IMR-90 (cell line): ENCODE measurements around the gene TMCC1. TPM values are rescaled to one million over a fixed set of nuclear protein-coding genes. Genes with fewer than 3 reads are reported as not detected.

Experiments
- ATAC-seq: fragments of 200-7000 bp; cut with Tn5 transposase; 2 replicates; pipeline ENCODE4 v1.9.1; 2020; ENCODE audit warnings: low read depth, mild to moderate bottlenecking, moderate library complexity
- BruUV-seq: library from RNA; stranded (reverse); fragments of 400-500 nt; replicated peaks from 2 replicates; lab custom pipeline; 2021; lab: Mats Ljungman, UMichigan
- CTCF ChIA-PET: fragments of 300-600 bp; formaldehyde crosslinking; extraction: SDS; loops from one replicate; lab custom pipeline; 2021; ENCODE audit warnings: antibody characterized with exemption; lab: Yijun Ruan, JAX
- POLR2A ChIA-PET: fragments of 300-600 bp; sonication (Branson Sonifier 250); formaldehyde crosslinking; loops from one replicate; lab custom pipeline; 2022; ENCODE audit warnings: antibody characterized with exemption; ENCODE audit not compliant: unreplicated experiment; lab: Charles Lee
- DNase-seq: peaks from one replicate; pipeline ENCODE4 v3.0.0; 2013
- H2AFZ ChIP-seq: replicated peaks from 2 replicates; pipeline ENCODE3; 2013; ENCODE audit warnings: low read length, mild to moderate bottlenecking; ENCODE audit not compliant: poor library complexity
- H2AK5ac ChIP-seq: 2 replicates; pipeline ENCODE4 v1.6.1; 2013; ENCODE audit warnings: low read depth, low read length, inconsistent platforms
- H2AK9ac ChIP-seq: replicated peaks from 2 replicates; pipeline ENCODE3; 2013; ENCODE audit warnings: mild to moderate bottlenecking, low read depth, low read length, moderate library complexity; ENCODE audit not compliant: poor library complexity
- H2BK120ac ChIP-seq: 2 replicates; pipeline ENCODE4 v1.6.1; 2013; ENCODE audit warnings: low read depth, low read length, inconsistent platforms
- H2BK15ac ChIP-seq: 3 replicates; pipeline ENCODE4 v1.6.1; 2013; ENCODE audit warnings: low read depth, low read length, inconsistent platforms
- H2BK20ac ChIP-seq: 2 replicates; pipeline ENCODE4 v1.6.1; 2013; ENCODE audit warnings: low read depth, mild to moderate bottlenecking, inconsistent platforms, low read length, moderate library complexity
- H2BK5ac ChIP-seq: 2 replicates; pipeline ENCODE4 v1.6.1; 2013; ENCODE audit warnings: mild to moderate bottlenecking, low read depth, low read length, inconsistent platforms; ENCODE audit not compliant: poor library complexity, severe bottlenecking
- H3K14ac ChIP-seq: replicated peaks from 2 replicates; pipeline ENCODE4 v1.6.1; 2013; ENCODE audit warnings: low read depth, low read length, inconsistent platforms
- H3K18ac ChIP-seq: 2 replicates; pipeline ENCODE4 v1.6.1; 2013; ENCODE audit warnings: low read depth, low read length, control low read depth
- H3K23ac ChIP-seq: 2 replicates; pipeline ENCODE4 v1.6.1; 2013; ENCODE audit warnings: low read depth, low read length, inconsistent platforms
- H3K27ac ChIP-seq: 2 replicates; pipeline ENCODE4 v1.5.1; 2013; ENCODE audit warnings: mild to moderate bottlenecking, control low read depth, low read length; ENCODE audit not compliant: insufficient read depth
- H3K27me3 ChIP-seq: 2 replicates; pipeline ENCODE4 v1.6.1; 2013; ENCODE audit warnings: low read length; ENCODE audit not compliant: control insufficient read depth, insufficient read depth
- H3K36me3 ChIP-seq: 2 replicates; pipeline ENCODE4 v1.6.1; 2013; ENCODE audit warnings: low read length, mixed read lengths; ENCODE audit not compliant: control insufficient read depth, insufficient read depth
- H3K4ac ChIP-seq: 2 replicates; pipeline ENCODE4 v1.6.1; 2013; ENCODE audit warnings: low read depth, low read length, inconsistent platforms
- H3K4me1 ChIP-seq: 2 replicates; pipeline ENCODE4 v1.6.1; 2013; ENCODE audit warnings: low read length, mixed read lengths; ENCODE audit not compliant: control insufficient read depth, insufficient read depth
- H3K4me2 ChIP-seq: 2 replicates; pipeline ENCODE4 v1.6.1; 2013; ENCODE audit warnings: low read depth, mild to moderate bottlenecking, control low read depth, low read length, moderate library complexity
- H3K4me3 ChIP-seq: 2 replicates; pipeline ENCODE4 v1.5.1; 2013; ENCODE audit warnings: low read depth, mild to moderate bottlenecking, control low read depth, low read length, moderate library complexity; ENCODE audit not compliant: insufficient read depth
- H3K56ac ChIP-seq: 2 replicates; pipeline ENCODE4 v1.6.1; 2013; ENCODE audit warnings: low read length, inconsistent platforms; ENCODE audit not compliant: insufficient read depth; ENCODE audit errors: extremely low read depth
- H3K79me1 ChIP-seq, 2 experiments: 2 replicates each; pipeline ENCODE4 v1.6.1; 2013; ENCODE audit warnings: low read length in 2 of 2, inconsistent platforms in 1 of 2, low read depth in 1 of 2
- H3K9ac ChIP-seq: 2 replicates; pipeline ENCODE4 v1.6.1; 2013; ENCODE audit warnings: low read depth, low read length, control low read depth
- H3K9me1 ChIP-seq: 2 replicates; pipeline ENCODE4 v1.6.1; 2013; ENCODE audit warnings: low read length, inconsistent platforms; ENCODE audit not compliant: insufficient read depth
- H3K9me3 ChIP-seq: 2 replicates; pipeline ENCODE4 v1.6.1; 2013; ENCODE audit warnings: low read length; ENCODE audit not compliant: control insufficient read depth, insufficient read depth
- H4K20me1 ChIP-seq: 2 replicates; pipeline ENCODE4 v1.6.1; 2013; ENCODE audit warnings: low read length, inconsistent platforms; ENCODE audit not compliant: insufficient read depth
- H4K5ac ChIP-seq: 2 replicates; pipeline ENCODE4 v1.6.1; 2013; ENCODE audit warnings: mild to moderate bottlenecking, low read depth, low read length, control low read depth
- H4K8ac ChIP-seq, 2 experiments: 2 replicates each; pipeline ENCODE4 v1.6.1; 2013; ENCODE audit warnings: low read depth in 2 of 2, low read length in 2 of 2, control low read depth in 1 of 2, inconsistent platforms in 1 of 2
- H4K91ac ChIP-seq: 2 replicates; pipeline ENCODE4 v1.6.1; 2013; ENCODE audit warnings: low read depth, low read length, inconsistent platforms; ENCODE audit not compliant: insufficient read depth
- BHLHE40 ChIP-seq: fragments of 150-350 bp; IDR thresholded peaks from 2 replicates; pipeline ENCODE4 v1.6.1; 2016; ENCODE audit warnings: mild to moderate bottlenecking, low read depth, low read length
- CHD1 ChIP-seq: IDR thresholded peaks from 2 replicates; pipeline ENCODE4 v1.6.1; 2012; ENCODE audit warnings: low read depth, low read length, improper control_type of control experiment
- FOS ChIP-seq: fragments of 150-350 bp; IDR thresholded peaks from 2 replicates; pipeline ENCODE4 v1.6.1; 2016; ENCODE audit warnings: low read depth, low read length
- MAFK ChIP-seq: IDR thresholded peaks from 2 replicates; pipeline ENCODE4 v1.6.1; 2012; ENCODE audit warnings: low read depth, low read length, improper control_type of control experiment
- MAZ ChIP-seq: IDR thresholded peaks from 2 replicates; pipeline ENCODE4 v1.6.1; 2012; ENCODE audit warnings: low read depth, mild to moderate bottlenecking, low read length, improper control_type of control experiment, moderate library complexity, borderline replicate concordance
- NFE2L2 ChIP-seq: fragments of 150-350 bp; IDR thresholded peaks from 2 replicates; pipeline ENCODE4 v1.6.1; 2016; ENCODE audit warnings: low read depth, mild to moderate bottlenecking, low read length
- POLR2A ChIP-seq: IDR thresholded peaks from 2 replicates; pipeline ENCODE4 v1.6.1; 2012; ENCODE audit warnings: mild to moderate bottlenecking, low read depth, low read length
- RAD21 ChIP-seq: IDR thresholded peaks from 2 replicates; pipeline ENCODE4 v1.6.1; 2012; ENCODE audit warnings: low read length, improper control_type of control experiment
- RCOR1 ChIP-seq: IDR thresholded peaks from 2 replicates; pipeline ENCODE4 v1.6.1; 2012; ENCODE audit warnings: mild to moderate bottlenecking, low read length, improper control_type of control experiment; ENCODE audit not compliant: insufficient replicate concordance
- RFX5 ChIP-seq: IDR thresholded peaks from 2 replicates; pipeline ENCODE4 v1.8.0; 2012; ENCODE audit warnings: low read depth, mild to moderate bottlenecking, low read length, moderate library complexity
- WGBS, 2 experiments: methylation state at CpG; one replicate each; pipeline versions ENCODE4 v1.1.5 to v1.1.7; 2013; ENCODE audit warnings: missing lambda C conversion rate in 2 of 2; ENCODE audit not compliant: insufficient read length in 1 of 2; ENCODE audit errors: extremely low coverage in 2 of 2; 5-methylcytosine and 5-hydroxymethylcytosine counted together
- dilution Hi-C: fragments of 300-500 bp; cut with HindIII; formaldehyde crosslinking; loops from one replicate; pipeline ENCODE4 v1.14.3; 2018; ENCODE audit warnings: low sequenced_read_pairs; ENCODE audit not compliant: unreplicated experiment
- in situ Hi-C: fragments of 300-500 bp; cut with MboI; formaldehyde crosslinking; loops from 3 replicates; pipeline ENCODE4 v1.14.3; 2019; ENCODE audit warnings: low sequenced_read_pairs, inconsistent platforms, mixed read lengths
- intact Hi-C: fragments of 100-400 bp; cut with micrococcal nuclease; formaldehyde crosslinking; loops from 2 replicates; pipeline ENCODE4 v1.10.0; 2022
- polyA plus RNA-seq, 3 experiments: library from polyadenylated mRNA; depleted of rRNA; stranded (reverse); fragments of >200 nt; gene quantifications; 2 replicates each; pipeline ENCODE4 v1.2.3, GENCODE V29; 2012; ENCODE audit warnings: low replicate concordance in 1 of 3
- total RNA-seq: library from RNA; depleted of rRNA; stranded (reverse); fragments of >200 nt; gene quantifications from 2 replicates; pipeline ENCODE4 v1.2.3, GENCODE V29; 2012
- TF ChIP-seq, protein P1 (sequence below): fragments of 150-350 bp; IDR thresholded peaks from 2 replicates; pipeline ENCODE4 v1.6.1; 2016; ENCODE audit warnings: low read depth, mild to moderate bottlenecking, low read length, moderate library complexity, borderline replicate concordance
- TF ChIP-seq, protein P2 (sequence below): conservative IDR thresholded peaks from 2 replicates; pipeline ENCODE4 v1.5.1; 2012; ENCODE audit warnings: mild to moderate bottlenecking, low read depth, low read length, improper control_type of control experiment
- TF ChIP-seq, protein P3 (sequence below): fragments of 150-350 bp; IDR thresholded peaks from 2 replicates; pipeline ENCODE4 v1.6.1; 2017; ENCODE audit warnings: mild to moderate bottlenecking, antibody characterized with exemption, low read length, low read depth

The TMCC1 gene
- total and polyA plus RNA-seq, 2 of the 4 experiments (the other 2 are of a cell fraction) = 5.0 to 7.3 TPM

DNA sequence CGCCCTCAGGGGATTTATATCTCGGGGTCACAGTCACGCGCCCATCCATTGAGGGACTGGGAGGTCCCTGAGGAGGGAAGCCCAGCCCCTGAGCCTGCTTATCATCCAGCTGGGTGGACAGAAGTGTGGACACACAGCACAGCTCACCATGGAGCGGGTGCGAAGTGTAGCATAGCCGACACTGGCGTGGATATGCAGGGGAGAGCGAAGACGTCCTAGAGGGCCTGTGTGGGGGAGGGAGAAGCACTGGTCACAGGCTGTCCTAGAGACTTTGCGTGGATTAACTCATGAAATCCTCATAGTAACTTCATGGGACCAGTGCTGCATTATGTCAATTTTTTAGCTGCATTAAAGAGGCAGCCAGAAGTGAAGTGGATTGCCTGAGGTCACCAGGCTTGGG, 261.0 kb downstream of the TMCC1 start:
- ATAC-seq (no peak), DNase-seq (no peak)
- 97% methylated on average over 5 of the region's 11 CpGs; no CpG with 5 or more reads in 1 of the 2 experiments for WGBS, 2 experiments
- Histone ChIP-seq H3K4me3 (no peak overlapping the region), H3K27ac (no peak overlapping the region), H3K36me3 (no peaks in the 10 kb centered on the region), H4K5ac (no peak overlapping the region), H4K91ac (no peak overlapping the region), H3K4me1 (peaks cover under 1% of the 10 kb centered on the region), H3K56ac (no peak overlapping the region), H3K4ac (no peak overlapping the region), H2BK5ac (no peak overlapping the region), H2BK120ac (no peak overlapping the region), H3K9ac (no peak overlapping the region), H2AFZ (no peak overlapping the region), H3K18ac (no peak overlapping the region), H3K23ac (no peak overlapping the region), H4K20me1 (no peaks in the 10 kb centered on the region), H2AK5ac (no peak overlapping the region), H3K27me3 (no peaks in the 10 kb centered on the region), H2BK15ac (no peak overlapping the region), H3K9me3 (peaks cover 15% of the 10 kb centered on the region), H2BK20ac (no peak overlapping the region), H3K9me1 (no peaks in the 10 kb centered on the region), H3K79me1 (no peaks in the 10 kb centered on the region), H3K4me2 (no peak overlapping the region), H2AK9ac (no peak overlapping the region), H4K8ac (no peak overlapping the region), H3K14ac (no peak overlapping the region)
- in situ Hi-C loops (loop anchor here (25.0 kb wide), 1 partner anchor 455 kb away; the partner anchor contains the start of gene ALG1L2), dilution Hi-C loops (no loop called here), intact Hi-C loops (no loop called here)
- POLR2A ChIA-PET = no interaction called here
- TF ChIP-seq FOS = no peak
- TF ChIP-seq MAFK = no peak
- TF ChIP-seq BHLHE40 = no peak
- TF ChIP-seq NFE2L2 = no peak
- TF ChIP-seq CHD1 = no peak
- no peak for TF ChIP-seq RCOR1
- TF ChIP-seq, protein P1, sequence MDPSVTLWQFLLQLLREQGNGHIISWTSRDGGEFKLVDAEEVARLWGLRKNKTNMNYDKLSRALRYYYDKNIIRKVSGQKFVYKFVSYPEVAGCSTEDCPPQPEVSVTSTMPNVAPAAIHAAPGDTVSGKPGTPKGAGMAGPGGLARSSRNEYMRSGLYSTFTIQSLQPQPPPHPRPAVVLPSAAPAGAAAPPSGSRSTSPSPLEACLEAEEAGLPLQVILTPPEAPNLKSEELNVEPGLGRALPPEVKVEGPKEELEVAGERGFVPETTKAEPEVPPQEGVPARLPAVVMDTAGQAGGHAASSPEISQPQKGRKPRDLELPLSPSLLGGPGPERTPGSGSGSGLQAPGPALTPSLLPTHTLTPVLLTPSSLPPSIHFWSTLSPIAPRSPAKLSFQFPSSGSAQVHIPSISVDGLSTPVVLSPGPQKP = no peak
- TF ChIP-seq RAD21 = no peak
- no peak for TF ChIP-seq RFX5
- no peak for TF ChIP-seq POLR2A
- TF ChIP-seq MAZ = no peak
- TF ChIP-seq, protein P2, sequence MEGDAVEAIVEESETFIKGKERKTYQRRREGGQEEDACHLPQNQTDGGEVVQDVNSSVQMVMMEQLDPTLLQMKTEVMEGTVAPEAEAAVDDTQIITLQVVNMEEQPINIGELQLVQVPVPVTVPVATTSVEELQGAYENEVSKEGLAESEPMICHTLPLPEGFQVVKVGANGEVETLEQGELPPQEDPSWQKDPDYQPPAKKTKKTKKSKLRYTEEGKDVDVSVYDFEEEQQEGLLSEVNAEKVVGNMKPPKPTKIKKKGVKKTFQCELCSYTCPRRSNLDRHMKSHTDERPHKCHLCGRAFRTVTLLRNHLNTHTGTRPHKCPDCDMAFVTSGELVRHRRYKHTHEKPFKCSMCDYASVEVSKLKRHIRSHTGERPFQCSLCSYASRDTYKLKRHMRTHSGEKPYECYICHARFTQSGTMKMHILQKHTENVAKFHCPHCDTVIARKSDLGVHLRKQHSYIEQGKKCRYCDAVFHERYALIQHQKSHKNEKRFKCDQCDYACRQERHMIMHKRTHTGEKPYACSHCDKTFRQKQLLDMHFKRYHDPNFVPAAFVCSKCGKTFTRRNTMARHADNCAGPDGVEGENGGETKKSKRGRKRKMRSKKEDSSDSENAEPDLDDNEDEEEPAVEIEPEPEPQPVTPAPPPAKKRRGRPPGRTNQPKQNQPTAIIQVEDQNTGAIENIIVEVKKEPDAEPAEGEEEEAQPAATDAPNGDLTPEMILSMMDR = no peak
- TF ChIP-seq, protein P3, sequence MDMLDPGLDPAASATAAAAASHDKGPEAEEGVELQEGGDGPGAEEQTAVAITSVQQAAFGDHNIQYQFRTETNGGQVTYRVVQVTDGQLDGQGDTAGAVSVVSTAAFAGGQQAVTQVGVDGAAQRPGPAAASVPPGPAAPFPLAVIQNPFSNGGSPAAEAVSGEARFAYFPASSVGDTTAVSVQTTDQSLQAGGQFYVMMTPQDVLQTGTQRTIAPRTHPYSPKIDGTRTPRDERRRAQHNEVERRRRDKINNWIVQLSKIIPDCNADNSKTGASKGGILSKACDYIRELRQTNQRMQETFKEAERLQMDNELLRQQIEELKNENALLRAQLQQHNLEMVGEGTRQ = no peak
- CTCF ChIA-PET = no interaction called here
- no TSS peak for BruUV-seq
